CD4-positive, alpha-beta memory T cell (primary cell): ENCODE measurements around the gene TWNK. TPM values are rescaled to one million over a fixed set of nuclear protein-coding genes. Genes with fewer than 3 reads are reported as not detected.

ENCODE experiments used
- CTCF ChIA-PET: fragments of 350-600 bp; sonication (Branson Sonifier 250); formaldehyde crosslinking; loops from one replicate; lab custom pipeline; 2021; ENCODE audit warnings: inconsistent platforms; ENCODE audit not compliant: partially characterized antibody; lab: Charles Lee
- POLR2A ChIA-PET: fragments of 350-600 bp; sonication (Branson Sonifier 250); formaldehyde crosslinking; loops from one replicate; lab custom pipeline; 2021; ENCODE audit not compliant: partially characterized antibody; lab: Charles Lee
- DNase-seq, 5 donors: peaks; one replicate each; pipeline versions ENCODE4 v3.0.0 to v3.0.0-alpha.2; 2020 to 2022; ENCODE audit warnings: mixed read lengths in 1 of 5
- H3K27ac ChIP-seq: one replicate; pipeline ENCODE4 v1.7.0; 2013; ENCODE audit warnings: low read depth, low read length
- H3K27me3 ChIP-seq: 2 replicates; pipeline ENCODE4 v1.7.0; 2013; ENCODE audit warnings: mild to moderate bottlenecking, low read length, moderate library complexity; ENCODE audit not compliant: insufficient read depth
- H3K36me3 ChIP-seq: 2 replicates; pipeline ENCODE4 v1.7.0; 2013; ENCODE audit warnings: mild to moderate bottlenecking, low read length, moderate library complexity; ENCODE audit not compliant: insufficient read depth
- H3K4me1 ChIP-seq: 2 replicates; pipeline ENCODE4 v1.7.0; 2013; ENCODE audit warnings: mild to moderate bottlenecking, low read length, moderate library complexity; ENCODE audit not compliant: insufficient read depth
- H3K4me3 ChIP-seq, 2 donors: one replicate each; pipeline ENCODE4 v1.7.0; 2013; ENCODE audit warnings: low read length in 2 of 2, mild to moderate bottlenecking in 1 of 2
- H3K9me3 ChIP-seq, 2 donors: one replicate each; pipeline ENCODE4 v1.7.0; 2013; ENCODE audit warnings: low read length in 2 of 2, control low read depth in 1 of 2; ENCODE audit not compliant: control insufficient read depth in 1 of 2
- H3K27ac Mint-ChIP-seq, 7 donors: one replicate each; pipeline ENCODE4 v1.8.0; 2020 to 2021; ENCODE audit warnings: mixed read lengths in 7 of 7, mild to moderate bottlenecking in 6 of 7, inconsistent platforms in 3 of 7, moderate library complexity in 3 of 7
- H3K27me3 Mint-ChIP-seq, 2 donors: one replicate each; pipeline ENCODE4 v1.8.0; 2020 to 2021; ENCODE audit warnings: mixed read lengths in 2 of 2
- H3K36me3 Mint-ChIP-seq, 2 donors: one replicate each; pipeline ENCODE4 v1.8.0; 2020 to 2021; ENCODE audit warnings: mixed read lengths in 2 of 2, inconsistent platforms in 1 of 2, mild to moderate bottlenecking in 1 of 2
- H3K4me1 Mint-ChIP-seq, 4 donors: one replicate each; pipeline ENCODE4 v1.8.0; 2020 to 2021; ENCODE audit warnings: mixed read lengths in 4 of 4, mild to moderate bottlenecking in 1 of 4
- H3K4me3 Mint-ChIP-seq, 8 donors: one replicate each; pipeline ENCODE4 v1.8.0; 2020 to 2021; ENCODE audit warnings: mixed read lengths in 8 of 8, mild to moderate bottlenecking in 7 of 8, moderate library complexity in 6 of 8, inconsistent platforms in 3 of 8
- H3K9me3 Mint-ChIP-seq, 8 donors: one replicate each; pipeline ENCODE4 v1.8.0; 2020 to 2021; ENCODE audit warnings: mixed read lengths in 8 of 8, mild to moderate bottlenecking in 5 of 8, inconsistent platforms in 3 of 8, moderate library complexity in 1 of 8
- intact Hi-C: fragments of 100-400 bp; cut with micrococcal nuclease; formaldehyde crosslinking; loops from one replicate; pipeline ENCODE4 v1.15.1; 2023
- polyA plus RNA-seq, 2 donors: library from polyadenylated mRNA; unstranded; fragments of 300-500 nt; fragmentation: Illumina TruSeq; gene quantifications; one replicate each; pipeline ENCODE4 v1.2.3, GENCODE V29; 2021
- total RNA-seq, 2 experiments: library from RNA; stranded (reverse); gene quantifications; one replicate each; pipeline ENCODE4 v1.2.3, GENCODE V29; 2021

The TWNK gene
- total and polyA plus RNA-seq, 4 experiments from 2014 or later: 5.0 to 14.3 (median 10.9) TPM

GRCh38 chr10:100960251-100960650 is 27.1 kb upstream of the TWNK start:
- Mint-ChIP-seq H3K4me1 (peaks cover 0 to 2% (median 0%) of the 10 kb centered on the region in 4 donors), H3K36me3 (peaks cover 49 to 58% of the 10 kb centered on the region in 2 donors), H3K27ac (no peak overlapping the region), H3K27me3 (no peaks in the 10 kb centered on the region), H3K9me3 (no peaks in the 10 kb centered on the region), H3K4me3 (no peak overlapping the region)
- Histone ChIP-seq H3K9me3 (no peaks in the 10 kb centered on the region), H3K27ac (no peak overlapping the region), H3K27me3 (no peaks in the 10 kb centered on the region), H3K36me3 (peaks cover 22% of the 10 kb centered on the region), H3K4me3 (no peak overlapping the region), H3K4me1 (no peaks in the 10 kb centered on the region)
- POLR2A ChIA-PET: no interaction called here
- CTCF ChIA-PET: no interaction called here
- intact Hi-C loops: no loop called here
- no peak for DNase-seq

- CTCF ChIA-PET: interaction anchor here (0.9 to 1.2 kb wide), 2 partner anchors 40 to 52 kb away, joined by 3 read pairs; no protein-coding TSS in a partner anchor
- Histone ChIP-seq H3K9me3 (no peaks in the 10 kb centered on the region), H3K4me3 (no peak overlapping the region), H3K27me3 (no peaks in the 10 kb centered on the region), H3K36me3 (peaks cover 16% of the 10 kb centered on the region), H3K4me1 (no peaks in the 10 kb centered on the region), H3K27ac (no peak overlapping the region)
- intact Hi-C loops: no loop called here
- DNase-seq: no peak
- Mint-ChIP-seq H3K27ac (no peak overlapping the region), H3K27me3 (no peaks in the 10 kb centered on the region), H3K4me3 (no peak overlapping the region), H3K4me1 (no peaks in the 10 kb centered on the region), H3K9me3 (no peaks in the 10 kb centered on the region), H3K36me3 (peaks cover 42 to 50% of the 10 kb centered on the region in 2 donors)
- POLR2A ChIA-PET: no interaction called here
Observed at GRCh38 chr10:100962351-100963080, 24.8 kb upstream of the TWNK start.

- Histone ChIP-seq H3K36me3 (peaks cover 10% of the 10 kb centered on the region), H3K9me3 (no peaks in the 10 kb centered on the region), H3K27me3 (no peaks in the 10 kb centered on the region), H3K27ac (no peak overlapping the region), H3K4me3 (no peak overlapping the region), H3K4me1 (peaks cover 6% of the 10 kb centered on the region)
- DNase-seq: no peak
- H3K27me3 Mint-ChIP-seq: no peaks in the 10 kb centered on the region
- ChIA-PET POLR2A (no interaction called here), CTCF (interaction anchor here (7.0 kb wide), 1 partner anchor 53 kb away, joined by 60 read pairs; no protein-coding TSS in a partner anchor)
- intact Hi-C loops: no loop called here
- H3K4me3 Mint-ChIP-seq: no peak overlapping the region
- peaks cover 4 to 9% (median 6%) of the 10 kb centered on the region in 4 donors for H3K4me1 Mint-ChIP-seq
- no peaks in the 10 kb centered on the region for H3K9me3 Mint-ChIP-seq
- H3K27ac Mint-ChIP-seq: no peak overlapping the region
- peaks cover 40 to 46% of the 10 kb centered on the region in 2 donors for H3K36me3 Mint-ChIP-seq
Observed at GRCh38 chr10:100963826-100964225, 23.5 kb upstream of the TWNK start.

- no peak overlapping the region for H3K27ac Mint-ChIP-seq
- intact Hi-C loops: no loop called here
- H3K27me3 Mint-ChIP-seq: no peaks in the 10 kb centered on the region
Observed at GRCh38 chr10:100965820-100966219, 21.5 kb upstream of the TWNK start.

GRCh38 chr10:100966887-100967286 is 20.5 kb upstream of the TWNK start:
- peak overlapping the region in 1 of 7 donors; percentile 30 for H3K27ac Mint-ChIP-seq
- Histone ChIP-seq H3K4me3 (no peak overlapping the region), H3K27me3 (no peaks in the 10 kb centered on the region), H3K9me3 (no peaks in the 10 kb centered on the region), H3K27ac (no peak overlapping the region), H3K36me3 (no peaks in the 10 kb centered on the region), H3K4me1 (peaks cover 18% of the 10 kb centered on the region)
- peaks cover 4 to 23% (median 14%) of the 10 kb centered on the region in 4 donors for H3K4me1 Mint-ChIP-seq
- POLR2A ChIA-PET: no interaction called here
- intact Hi-C loops: no loop called here
- H3K36me3 Mint-ChIP-seq: peaks cover 19 to 25% of the 10 kb centered on the region in 2 donors
- CTCF ChIA-PET: interaction anchor here (1.3 to 7.0 kb wide), 4 partner anchors 31 to 64 kb away, joined by 4 to 60 read pairs (median 6); partner anchors contain the start of genes PDZD7 and SFXN3
- no peak overlapping the region for H3K4me3 Mint-ChIP-seq
- H3K9me3 Mint-ChIP-seq: no peaks in the 10 kb centered on the region
- no peaks in the 10 kb centered on the region for H3K27me3 Mint-ChIP-seq
- no peak for DNase-seq

More at GRCh38 chr10:100965820-100966219, 21.5 kb upstream of the TWNK start:
- Histone ChIP-seq H3K4me3 (no peak overlapping the region), H3K36me3 (no peaks in the 10 kb centered on the region), H3K27me3 (no peaks in the 10 kb centered on the region), H3K9me3 (no peaks in the 10 kb centered on the region), H3K27ac (no peak overlapping the region), H3K4me1 (peaks cover 18% of the 10 kb centered on the region)
- POLR2A ChIA-PET: no interaction called here
- peaks cover 24 to 30% of the 10 kb centered on the region in 2 donors for H3K36me3 Mint-ChIP-seq
- H3K9me3 Mint-ChIP-seq: no peaks in the 10 kb centered on the region
- DNase-seq: no peak
- CTCF ChIA-PET: interaction anchor here (1.2 to 7.0 kb wide), 4 partner anchors 9 to 51 kb away, joined by 3 to 60 read pairs (median 5); no protein-coding TSS in a partner anchor
- no peak overlapping the region for H3K4me3 Mint-ChIP-seq
- H3K4me1 Mint-ChIP-seq: peaks cover 4 to 20% (median 12%) of the 10 kb centered on the region in 4 donors

- no peaks in the 10 kb centered on the region for H3K9me3 ChIP-seq
- H3K4me3 Mint-ChIP-seq: no peak overlapping the region
- no peak overlapping the region for H3K4me3 ChIP-seq
- CTCF ChIA-PET: interaction anchor here (0.7 to 7.0 kb wide), 4 partner anchors 26 to 64 kb away, joined by 3 to 60 read pairs (median 4); partner anchors contain the start of genes PDZD7 and SFXN3
- no peak for DNase-seq
- peak overlapping the region in 3 of 7 donors; percentile 30 to 61 (median 43) for H3K27ac Mint-ChIP-seq
- H3K9me3 Mint-ChIP-seq: no peaks in the 10 kb centered on the region
- intact Hi-C loops: no loop called here
- peaks cover 4 to 23% (median 14%) of the 10 kb centered on the region in 4 donors for H3K4me1 Mint-ChIP-seq
- no peak overlapping the region for H3K27ac ChIP-seq
- H3K4me1 ChIP-seq: peaks cover 18% of the 10 kb centered on the region
- peaks cover 14 to 20% of the 10 kb centered on the region in 2 donors for H3K36me3 Mint-ChIP-seq
- H3K27me3 Mint-ChIP-seq: no peaks in the 10 kb centered on the region
- H3K27me3 ChIP-seq: no peaks in the 10 kb centered on the region
- no peaks in the 10 kb centered on the region for H3K36me3 ChIP-seq
- POLR2A ChIA-PET: no interaction called here
Observed at GRCh38 chr10:100967332-100967731, 20.0 kb upstream of the TWNK start.

GRCh38 chr10:100968062-100968736 is 19.1 kb upstream of the TWNK start:
- Histone ChIP-seq H3K27ac (no peak overlapping the region), H3K27me3 (no peaks in the 10 kb centered on the region), H3K9me3 (no peaks in the 10 kb centered on the region), H3K4me1 (peaks cover 18% of the 10 kb centered on the region), H3K4me3 (no peak overlapping the region), H3K36me3 (no peaks in the 10 kb centered on the region)
- peaks cover 6 to 12% of the 10 kb centered on the region in 2 donors for H3K36me3 Mint-ChIP-seq
- H3K4me1 Mint-ChIP-seq: peaks cover 4 to 23% (median 14%) of the 10 kb centered on the region in 4 donors
- H3K4me3 Mint-ChIP-seq: peak overlapping the region; percentile 46 to 80 (median 72)
- H3K27ac Mint-ChIP-seq: peak overlapping the region in 4 of 7 donors; percentile 8 to 70 (median 35)
- intact Hi-C loops: loop anchor here (2.0 kb wide), 1 partner anchor 47 kb away; no protein-coding TSS in a partner anchor
- POLR2A ChIA-PET: interaction anchor here (0.9 to 1.9 kb wide), 2 partner anchors 29 to 46 kb away, joined by 3 to 8 read pairs; no protein-coding TSS in a partner anchor
- CTCF ChIA-PET: interaction anchor here (0.6 to 7.0 kb wide), 9 partner anchors 11 to 73 kb away, joined by 3 to 60 read pairs (median 4); partner anchors contain the start of genes LZTS2, PDZD7 and SFXN3
- DNase-seq: no peak
- no peaks in the 10 kb centered on the region for H3K9me3 Mint-ChIP-seq
- no peaks in the 10 kb centered on the region for H3K27me3 Mint-ChIP-seq
